ENCODE data around the gene EIF4E3. TPM values are rescaled to one million over a fixed set of nuclear protein-coding genes. Genes with fewer than 3 reads are reported as not detected.

EIF4E3 gene
- total and polyA plus RNA-seq, 8 donors = 10.4 to 34.8 (median 13.3) TPM

DNA sequence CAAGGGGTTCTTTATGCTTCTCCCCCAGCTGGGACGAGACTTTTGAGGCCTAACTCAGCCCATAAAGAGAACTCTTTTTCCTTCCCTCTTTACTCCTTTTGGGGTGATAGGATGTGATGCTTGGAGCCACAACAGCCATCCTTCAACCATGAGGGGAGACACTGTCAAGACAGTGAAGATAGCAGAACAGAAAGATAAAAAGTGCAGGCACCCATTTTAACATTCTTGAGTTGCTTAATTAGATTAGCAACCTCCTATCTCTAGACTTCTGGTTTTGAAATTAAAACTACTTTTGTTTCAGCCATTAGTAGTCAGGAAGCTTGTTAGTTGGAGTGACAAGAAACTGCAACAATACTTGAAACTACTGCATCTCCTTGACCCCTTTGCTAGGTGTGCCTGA lies 34.9 kb upstream of the EIF4E3 start:
- peaks cover 0 to 2% of the 10 kb centered on the region in 2 donors for H3K4me1 ChIP-seq
- no peak overlapping the region for H3K4me3 ChIP-seq
- DNase-seq = no peak
- H3K36me3 ChIP-seq = no peaks in the 10 kb centered on the region
- ATAC-seq = no peak
- no peaks in the 10 kb centered on the region for H3K9me3 ChIP-seq
- H3K27me3 ChIP-seq = peaks cover 4 to 26% of the 10 kb centered on the region in 2 donors
- intact Hi-C loops (cut with DNase I) = no loop called here
- no peak overlapping the region for H3K27ac ChIP-seq
- TF ChIP-seq, protein P1, sequence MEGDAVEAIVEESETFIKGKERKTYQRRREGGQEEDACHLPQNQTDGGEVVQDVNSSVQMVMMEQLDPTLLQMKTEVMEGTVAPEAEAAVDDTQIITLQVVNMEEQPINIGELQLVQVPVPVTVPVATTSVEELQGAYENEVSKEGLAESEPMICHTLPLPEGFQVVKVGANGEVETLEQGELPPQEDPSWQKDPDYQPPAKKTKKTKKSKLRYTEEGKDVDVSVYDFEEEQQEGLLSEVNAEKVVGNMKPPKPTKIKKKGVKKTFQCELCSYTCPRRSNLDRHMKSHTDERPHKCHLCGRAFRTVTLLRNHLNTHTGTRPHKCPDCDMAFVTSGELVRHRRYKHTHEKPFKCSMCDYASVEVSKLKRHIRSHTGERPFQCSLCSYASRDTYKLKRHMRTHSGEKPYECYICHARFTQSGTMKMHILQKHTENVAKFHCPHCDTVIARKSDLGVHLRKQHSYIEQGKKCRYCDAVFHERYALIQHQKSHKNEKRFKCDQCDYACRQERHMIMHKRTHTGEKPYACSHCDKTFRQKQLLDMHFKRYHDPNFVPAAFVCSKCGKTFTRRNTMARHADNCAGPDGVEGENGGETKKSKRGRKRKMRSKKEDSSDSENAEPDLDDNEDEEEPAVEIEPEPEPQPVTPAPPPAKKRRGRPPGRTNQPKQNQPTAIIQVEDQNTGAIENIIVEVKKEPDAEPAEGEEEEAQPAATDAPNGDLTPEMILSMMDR (IDR thresholded peaks at IDR 0.05) = no peak

DNA sequence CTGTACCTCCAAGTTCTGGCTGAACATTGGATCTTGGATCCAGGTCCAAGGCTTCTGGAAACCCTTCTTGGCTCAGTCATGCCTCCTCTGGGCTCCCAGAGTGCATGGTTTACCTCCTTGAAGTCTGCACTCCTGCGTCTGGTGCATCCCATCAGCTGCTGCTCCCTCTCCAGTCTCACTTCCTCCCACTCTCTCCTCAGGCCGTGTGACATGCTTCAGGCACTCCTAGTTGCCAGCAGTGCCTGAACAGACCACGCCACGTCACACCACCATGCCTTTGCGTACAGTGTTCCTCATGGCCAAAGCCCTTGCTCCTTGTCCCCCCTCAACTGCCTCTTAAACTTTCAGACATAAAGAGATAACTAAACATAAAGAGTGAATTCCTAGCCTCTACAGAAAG lies 34.2 kb upstream of the EIF4E3 start:
- TF ChIP-seq, protein P1 (IDR thresholded peaks at IDR 0.05) = no peak
- Histone ChIP-seq H3K4me3 (no peak overlapping the region), H3K27ac (no peak overlapping the region), H3K27me3 (peaks cover 4 to 33% of the 10 kb centered on the region in 2 donors), H3K9me3 (no peaks in the 10 kb centered on the region), H3K4me1 (peaks cover 0 to 8% of the 10 kb centered on the region in 2 donors), H3K36me3 (no peaks in the 10 kb centered on the region)
- ATAC-seq (peak; percentile 36), DNase-seq (peak in 1 of 4 donors; percentile 66)
- intact Hi-C loops (cut with DNase I) = no loop called here

- TF ChIP-seq, protein P1 (IDR thresholded peaks at IDR 0.05) = no peak
- peaks cover 0 to 14% of the 10 kb centered on the region in 2 donors for H3K4me1 ChIP-seq
- ATAC-seq (no peak), DNase-seq (no peak)
- no peaks in the 10 kb centered on the region for H3K36me3 ChIP-seq
- peaks cover under 1 to 45% of the 10 kb centered on the region in 2 donors for H3K27me3 ChIP-seq
- no peaks in the 10 kb centered on the region for H3K9me3 ChIP-seq
- intact Hi-C loops (cut with DNase I) = no loop called here
- no peak overlapping the region for H3K27ac ChIP-seq
- no peak overlapping the region for H3K4me3 ChIP-seq
Measured at GRCh38 chr3:71758091-71758490, 32.9 kb upstream of the EIF4E3 start.

DNA sequence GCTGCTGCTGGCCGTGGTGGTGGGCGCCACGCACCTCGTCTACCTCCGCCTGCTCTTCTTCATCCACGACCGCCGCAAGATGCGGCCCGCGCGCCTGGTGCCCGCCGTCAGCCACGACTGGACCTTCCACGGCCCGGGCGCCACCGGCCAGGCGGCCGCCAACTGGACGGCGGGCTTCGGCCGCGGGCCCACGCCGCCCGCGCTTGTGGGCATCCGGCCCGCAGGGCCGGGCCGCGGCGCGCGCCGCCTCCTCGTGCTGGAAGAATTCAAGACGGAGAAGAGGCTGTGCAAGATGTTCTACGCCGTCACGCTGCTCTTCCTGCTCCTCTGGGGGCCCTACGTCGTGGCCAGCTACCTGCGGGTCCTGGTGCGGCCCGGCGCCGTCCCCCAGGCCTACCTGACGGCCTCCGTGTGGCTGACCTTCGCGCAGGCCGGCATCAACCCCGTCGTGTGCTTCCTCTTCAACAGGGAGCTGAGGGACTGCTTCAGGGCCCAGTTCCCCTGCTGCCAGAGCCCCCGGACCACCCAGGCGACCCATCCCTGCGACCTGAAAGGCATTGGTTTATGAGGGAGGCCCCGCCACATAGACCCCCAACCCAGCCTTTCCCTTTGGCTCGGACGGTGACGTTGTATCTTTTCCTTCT lies 29.5 kb upstream of the EIF4E3 start:
- Histone ChIP-seq H3K36me3 (no peaks in the 10 kb centered on the region), H3K9me3 (no peaks in the 10 kb centered on the region), H3K27me3 (peaks cover 3 to 50% of the 10 kb centered on the region in 2 donors), H3K4me1 (peaks cover 0 to 19% of the 10 kb centered on the region in 2 donors), H3K27ac (peak overlapping the region in 1 of 2 donors; percentile 48), H3K4me3 (peak overlapping the region in 1 of 2 donors; percentile 47)
- DNase-seq (peak in 1 of 4 donors; percentile 83), ATAC-seq (no peak)
- TF ChIP-seq, protein P1 (IDR thresholded peaks at IDR 0.05) = no peak
- intact Hi-C loops (cut with DNase I) = no loop called here

DNA sequence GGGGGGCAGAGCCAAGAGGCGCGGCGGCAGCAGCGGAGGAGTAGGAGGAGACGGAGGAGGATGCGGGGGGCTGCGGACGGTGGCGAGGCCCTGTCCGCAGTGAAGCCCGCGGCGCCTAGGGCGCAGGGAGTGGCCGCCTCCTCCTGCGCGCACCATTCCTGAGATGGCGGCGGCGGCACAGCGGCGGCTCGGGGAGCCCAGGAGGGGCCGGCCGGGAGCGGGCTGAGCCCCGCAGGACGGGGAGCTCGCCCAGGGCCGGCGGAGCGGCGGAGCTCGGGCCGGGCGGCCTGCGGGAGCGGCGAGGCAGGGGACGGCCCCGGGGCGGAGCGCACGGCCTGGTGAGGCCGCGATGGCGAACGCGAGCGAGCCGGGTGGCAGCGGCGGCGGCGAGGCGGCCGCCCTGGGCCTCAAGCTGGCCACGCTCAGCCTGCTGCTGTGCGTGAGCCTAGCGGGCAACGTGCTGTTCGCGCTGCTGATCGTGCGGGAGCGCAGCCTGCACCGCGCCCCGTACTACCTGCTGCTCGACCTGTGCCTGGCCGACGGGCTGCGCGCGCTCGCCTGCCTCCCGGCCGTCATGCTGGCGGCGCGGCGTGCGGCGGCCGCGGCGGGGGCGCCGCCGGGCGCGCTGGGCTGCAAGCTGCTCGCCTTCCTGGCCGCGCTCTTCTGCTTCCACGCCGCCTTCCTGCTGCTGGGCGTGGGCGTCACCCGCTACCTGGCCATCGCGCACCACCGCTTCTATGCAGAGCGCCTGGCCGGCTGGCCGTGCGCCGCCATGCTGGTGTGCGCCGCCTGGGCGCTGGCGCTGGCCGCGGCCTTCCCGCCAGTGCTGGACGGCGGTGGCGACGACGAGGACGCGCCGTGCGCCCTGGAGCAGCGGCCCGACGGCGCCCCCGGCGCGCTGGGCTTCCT lies 28.8 kb upstream of the EIF4E3 start, which contains the start of gene GPR27:
TSS of gene GPR27 (plus strand) at position 155 of the 909 bp plus-strand sequence. CDS start at position 350, 195 bp downstream.
- Histone ChIP-seq H3K9me3 (no peaks in the 10 kb centered on the region), H3K27me3 (peaks cover 3 to 50% of the 10 kb centered on the region in 2 donors), H3K36me3 (no peaks in the 10 kb centered on the region), H3K27ac (peak within 1 kb of the TSS in 1 of 2 donors; percentile 48), H3K4me1 (peaks cover 0 to 19% of the 10 kb centered on the region in 2 donors), H3K4me3 (peak within 1 kb of the TSS; percentile 24 to 47)
- DNase-seq (peak in 3 of 4 donors; percentile 49 to 86 (median 52)), ATAC-seq (peak; percentile 82)
- TF ChIP-seq, protein P1 (IDR thresholded peaks at IDR 0.05) = no peak
- intact Hi-C loops (cut with DNase I) = no loop called here
